WTC11 (cell line): ENCODE measurements around the gene FHOD1. TPM values are rescaled to one million over a fixed set of nuclear protein-coding genes. Genes with fewer than 3 reads are reported as not detected.

Experiments
- ATAC-seq: fragments of 200-7000 bp; cut with Tn5 transposase; 2 replicates; pipeline ENCODE4 v1.10.0; 2021; ENCODE audit warnings: mild to moderate bottlenecking, moderate library complexity
- CTCF ChIA-PET: fragments of 300-600 bp; sonication (Branson Sonifier 250); formaldehyde crosslinking; loops from one replicate; lab custom pipeline; 2021; ENCODE audit warnings: antibody characterized with exemption; lab: Charles Lee
- POLR2A ChIA-PET: fragments of 350-600 bp; sonication (Branson Sonifier 250); formaldehyde crosslinking; loops from one replicate; lab custom pipeline; 2021; ENCODE audit warnings: antibody characterized with exemption; lab: Charles Lee
- DNase-seq: peaks from one replicate; pipeline ENCODE4 v3.0.0; 2021; ENCODE audit warnings: low spot score
- H3K27ac Mint-ChIP-seq: 2 replicates; pipeline ENCODE4 v1.8.0; 2021; ENCODE audit warnings: mixed read lengths
- H3K27me3 Mint-ChIP-seq: 2 replicates; pipeline ENCODE4 v1.8.0; 2021; ENCODE audit warnings: low read depth, mild to moderate bottlenecking, moderate library complexity, mixed read lengths
- H3K36me3 Mint-ChIP-seq: 2 replicates; pipeline ENCODE4 v1.8.0; 2021; ENCODE audit warnings: mixed read lengths
- H3K4me1 Mint-ChIP-seq: 2 replicates; pipeline ENCODE4 v1.8.0; 2022; ENCODE audit warnings: mixed read lengths
- H3K4me3 Mint-ChIP-seq: 2 replicates; pipeline ENCODE4 v1.8.0; 2021; ENCODE audit warnings: mild to moderate bottlenecking, moderate library complexity, mixed read lengths
- H3K9me3 Mint-ChIP-seq: 2 replicates; pipeline ENCODE4 v1.8.0; 2021; ENCODE audit warnings: mixed read lengths
- CREB1 ChIP-seq: sonication (generic); formaldehyde crosslinking; IDR thresholded peaks from 2 replicates; pipeline ENCODE4 v1.8.0; 2023; ENCODE audit warnings: mild to moderate bottlenecking, missing genetic modification reagents
- EMX1 ChIP-seq: fragments of 250-450 bp; sonication (Bioruptor Pico); IDR thresholded peaks from 2 replicates; pipeline ENCODE4 v1.8.0; 2021; ENCODE audit warnings: mild to moderate bottlenecking
- FOXJ3 ChIP-seq: sonication (generic); formaldehyde crosslinking; IDR thresholded peaks from 2 replicates; pipeline ENCODE4 v1.9.0; 2021; ENCODE audit warnings: missing genetic modification reagents, mild to moderate bottlenecking, borderline replicate concordance
- KAT7 ChIP-seq: sonication (generic); formaldehyde crosslinking; IDR thresholded peaks from 2 replicates; pipeline ENCODE4 v1.8.1; 2023; ENCODE audit warnings: missing genetic modification reagents, mild to moderate bottlenecking, borderline replicate concordance
- ZNF121 ChIP-seq: sonication (generic); formaldehyde crosslinking; IDR thresholded peaks from 2 replicates; pipeline ENCODE4 v1.8.0; 2023; ENCODE audit warnings: missing genetic modification reagents
- total RNA-seq: library from RNA; stranded (reverse); gene quantifications from 3 replicates; pipeline ENCODE4 v1.2.3, GENCODE V29; 2021
- TF ChIP-seq, protein P1 (sequence below): sonication (generic); formaldehyde crosslinking; IDR thresholded peaks from 2 replicates; pipeline ENCODE4 v1.8.1; 2023; ENCODE audit warnings: mild to moderate bottlenecking, missing genetic modification reagents, moderate library complexity
- TF ChIP-seq, protein P2 (sequence below): fragments of 200-600 bp; IDR thresholded peaks from 2 replicates; pipeline ENCODE4 v1.8.0; 2022; ENCODE audit warnings: antibody characterized with exemption
- TF ChIP-seq, protein P3 (sequence below): sonication (generic); formaldehyde crosslinking; IDR thresholded peaks from 2 replicates; pipeline ENCODE4 v1.8.0; 2023; ENCODE audit warnings: missing genetic modification reagents, mild to moderate bottlenecking, borderline replicate concordance
- TF ChIP-seq, protein P4 (sequence below): fragments of 250-450 bp; sonication (Bioruptor Pico); IDR thresholded peaks from 2 replicates; pipeline ENCODE4 v1.9.0; 2021; ENCODE audit warnings: mild to moderate bottlenecking, borderline replicate concordance
- TF ChIP-seq, protein P5 (sequence below): sonication (generic); formaldehyde crosslinking; IDR thresholded peaks from 2 replicates; pipeline ENCODE4 v1.8.1; 2023; ENCODE audit warnings: mild to moderate bottlenecking, missing genetic modification reagents
- TF ChIP-seq, protein P6 (sequence below): fragments of 250-450 bp; sonication (Bioruptor Pico); IDR thresholded peaks from 2 replicates; pipeline ENCODE4 v1.9.0; 2021; ENCODE audit warnings: mild to moderate bottlenecking
- TF ChIP-seq, protein P7 (sequence below): sonication (generic); formaldehyde crosslinking; IDR thresholded peaks from 2 replicates; pipeline ENCODE4 v1.8.0; 2022; ENCODE audit warnings: mild to moderate bottlenecking, missing genetic modification reagents

FHOD1 gene
- total RNA-seq, 1 experiment from 2014 or later, result 81.3 TPM

DNA sequence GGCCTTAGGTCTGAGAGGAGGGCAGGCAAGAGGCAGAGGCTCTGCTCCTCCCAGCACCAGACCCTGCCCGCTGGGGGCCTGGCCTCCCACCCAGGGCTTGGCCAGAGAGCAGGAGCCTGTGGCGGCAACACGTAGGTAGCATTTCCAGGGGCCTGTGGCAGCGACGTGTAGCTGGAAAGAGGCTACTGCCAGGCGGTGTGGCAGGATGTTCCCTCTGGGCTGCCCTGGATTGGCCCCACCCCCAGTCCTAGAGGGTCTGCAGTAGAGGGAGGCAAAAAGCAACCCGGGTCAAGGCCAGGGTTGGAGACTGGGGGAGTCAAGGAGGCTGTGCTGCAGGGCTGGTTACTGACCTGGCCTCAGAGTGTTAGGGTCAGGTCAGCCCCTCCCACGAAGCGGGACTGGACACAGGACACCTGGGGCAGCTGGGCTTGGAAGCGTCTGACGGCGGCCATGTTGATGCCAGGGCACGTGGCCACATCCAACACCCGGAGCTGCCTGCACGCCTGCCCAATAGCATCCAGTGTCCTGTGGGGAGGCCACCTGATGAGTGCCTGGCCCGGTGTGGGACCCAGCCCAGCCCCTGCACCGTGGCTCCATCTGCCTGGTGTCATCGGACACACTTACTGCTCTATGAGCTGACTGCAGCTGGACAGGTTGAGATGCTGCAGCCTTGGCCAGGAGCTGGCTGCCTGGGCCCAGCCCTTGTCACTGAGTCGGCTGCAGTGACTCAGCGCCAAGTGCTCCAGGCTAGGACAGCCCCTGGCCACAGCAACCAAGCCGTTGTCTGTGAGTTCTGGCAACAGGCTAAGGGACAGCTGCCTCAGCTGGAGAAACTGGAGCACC is 39.8 kb downstream of the FHOD1 start:
- H3K27me3 Mint-ChIP-seq, result peaks cover 5% of the 10 kb centered on the region
- H3K36me3 Mint-ChIP-seq, result no peaks in the 10 kb centered on the region
- CTCF ChIA-PET, result interaction anchor here (1.7 to 9.1 kb wide), 2 partner anchors 9 to 247 kb away, joined by 4 to 65 read pairs; partner anchors contain the start of genes CES3 and ELMO3
- TF ChIP-seq, protein P1, sequence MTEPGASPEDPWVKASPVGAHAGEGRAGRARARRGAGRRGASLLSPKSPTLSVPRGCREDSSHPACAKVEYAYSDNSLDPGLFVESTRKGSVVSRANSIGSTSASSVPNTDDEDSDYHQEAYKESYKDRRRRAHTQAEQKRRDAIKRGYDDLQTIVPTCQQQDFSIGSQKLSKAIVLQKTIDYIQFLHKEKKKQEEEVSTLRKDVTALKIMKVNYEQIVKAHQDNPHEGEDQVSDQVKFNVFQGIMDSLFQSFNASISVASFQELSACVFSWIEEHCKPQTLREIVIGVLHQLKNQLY, result no peak
- TF ChIP-seq, protein P2, sequence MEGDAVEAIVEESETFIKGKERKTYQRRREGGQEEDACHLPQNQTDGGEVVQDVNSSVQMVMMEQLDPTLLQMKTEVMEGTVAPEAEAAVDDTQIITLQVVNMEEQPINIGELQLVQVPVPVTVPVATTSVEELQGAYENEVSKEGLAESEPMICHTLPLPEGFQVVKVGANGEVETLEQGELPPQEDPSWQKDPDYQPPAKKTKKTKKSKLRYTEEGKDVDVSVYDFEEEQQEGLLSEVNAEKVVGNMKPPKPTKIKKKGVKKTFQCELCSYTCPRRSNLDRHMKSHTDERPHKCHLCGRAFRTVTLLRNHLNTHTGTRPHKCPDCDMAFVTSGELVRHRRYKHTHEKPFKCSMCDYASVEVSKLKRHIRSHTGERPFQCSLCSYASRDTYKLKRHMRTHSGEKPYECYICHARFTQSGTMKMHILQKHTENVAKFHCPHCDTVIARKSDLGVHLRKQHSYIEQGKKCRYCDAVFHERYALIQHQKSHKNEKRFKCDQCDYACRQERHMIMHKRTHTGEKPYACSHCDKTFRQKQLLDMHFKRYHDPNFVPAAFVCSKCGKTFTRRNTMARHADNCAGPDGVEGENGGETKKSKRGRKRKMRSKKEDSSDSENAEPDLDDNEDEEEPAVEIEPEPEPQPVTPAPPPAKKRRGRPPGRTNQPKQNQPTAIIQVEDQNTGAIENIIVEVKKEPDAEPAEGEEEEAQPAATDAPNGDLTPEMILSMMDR, result no peak
- TF ChIP-seq, protein P3, sequence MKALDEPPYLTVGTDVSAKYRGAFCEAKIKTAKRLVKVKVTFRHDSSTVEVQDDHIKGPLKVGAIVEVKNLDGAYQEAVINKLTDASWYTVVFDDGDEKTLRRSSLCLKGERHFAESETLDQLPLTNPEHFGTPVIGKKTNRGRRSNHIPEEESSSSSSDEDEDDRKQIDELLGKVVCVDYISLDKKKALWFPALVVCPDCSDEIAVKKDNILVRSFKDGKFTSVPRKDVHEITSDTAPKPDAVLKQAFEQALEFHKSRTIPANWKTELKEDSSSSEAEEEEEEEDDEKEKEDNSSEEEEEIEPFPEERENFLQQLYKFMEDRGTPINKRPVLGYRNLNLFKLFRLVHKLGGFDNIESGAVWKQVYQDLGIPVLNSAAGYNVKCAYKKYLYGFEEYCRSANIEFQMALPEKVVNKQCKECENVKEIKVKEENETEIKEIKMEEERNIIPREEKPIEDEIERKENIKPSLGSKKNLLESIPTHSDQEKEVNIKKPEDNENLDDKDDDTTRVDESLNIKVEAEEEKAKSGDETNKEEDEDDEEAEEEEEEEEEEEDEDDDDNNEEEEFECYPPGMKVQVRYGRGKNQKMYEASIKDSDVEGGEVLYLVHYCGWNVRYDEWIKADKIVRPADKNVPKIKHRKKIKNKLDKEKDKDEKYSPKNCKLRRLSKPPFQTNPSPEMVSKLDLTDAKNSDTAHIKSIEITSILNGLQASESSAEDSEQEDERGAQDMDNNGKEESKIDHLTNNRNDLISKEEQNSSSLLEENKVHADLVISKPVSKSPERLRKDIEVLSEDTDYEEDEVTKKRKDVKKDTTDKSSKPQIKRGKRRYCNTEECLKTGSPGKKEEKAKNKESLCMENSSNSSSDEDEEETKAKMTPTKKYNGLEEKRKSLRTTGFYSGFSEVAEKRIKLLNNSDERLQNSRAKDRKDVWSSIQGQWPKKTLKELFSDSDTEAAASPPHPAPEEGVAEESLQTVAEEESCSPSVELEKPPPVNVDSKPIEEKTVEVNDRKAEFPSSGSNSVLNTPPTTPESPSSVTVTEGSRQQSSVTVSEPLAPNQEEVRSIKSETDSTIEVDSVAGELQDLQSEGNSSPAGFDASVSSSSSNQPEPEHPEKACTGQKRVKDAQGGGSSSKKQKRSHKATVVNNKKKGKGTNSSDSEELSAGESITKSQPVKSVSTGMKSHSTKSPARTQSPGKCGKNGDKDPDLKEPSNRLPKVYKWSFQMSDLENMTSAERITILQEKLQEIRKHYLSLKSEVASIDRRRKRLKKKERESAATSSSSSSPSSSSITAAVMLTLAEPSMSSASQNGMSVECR (CRISPR knock-in tag), result no peak
- 0 out of 2 replicates have a peak, but pooled peaks have one; percentile 13 for TF ChIP-seq ZNF121 (CRISPR knock-in tag)
- no peak overlapping the region for H3K27ac Mint-ChIP-seq
- H3K4me1 Mint-ChIP-seq, result no peaks in the 10 kb centered on the region
- POLR2A ChIA-PET, result interaction anchor here (0.6 to 1.7 kb wide), 3 partner anchors 9 to 19 kb away, joined by 3 to 8 read pairs (median 7); partner anchors contain the start of genes ELMO3 and TMEM208
- ATAC-seq (peak; percentile 28), DNase-seq (no peak)
- H3K4me3 Mint-ChIP-seq, result no peak overlapping the region
- H3K9me3 Mint-ChIP-seq, result no peaks in the 10 kb centered on the region

DNA sequence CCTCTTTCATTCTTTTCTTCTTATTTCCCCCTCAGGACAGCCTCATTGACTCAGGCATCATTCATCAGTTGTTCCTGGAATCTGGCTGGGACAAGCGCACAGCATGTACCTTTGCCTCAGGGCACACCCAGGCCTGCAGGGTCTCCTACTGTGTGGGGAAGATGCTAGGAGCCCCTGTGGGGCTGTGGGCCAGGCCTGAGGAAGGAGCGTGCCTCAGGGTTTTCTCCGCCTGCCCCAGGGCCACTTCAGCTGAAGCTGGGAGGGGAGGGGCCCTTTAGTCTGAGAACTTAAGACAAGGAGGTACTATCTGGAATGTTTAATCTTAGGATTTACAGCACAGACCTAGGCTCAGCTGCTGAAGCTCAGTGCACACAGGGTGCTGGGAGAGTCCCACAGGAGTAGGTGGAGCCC is 40.4 kb downstream of the FHOD1 start:
- ATAC-seq (no peak), DNase-seq (no peak)
- Mint-ChIP-seq H3K36me3 (no peaks in the 10 kb centered on the region), H3K4me1 (no peaks in the 10 kb centered on the region), H3K4me3 (no peak overlapping the region), H3K9me3 (no peaks in the 10 kb centered on the region), H3K27me3 (peaks cover 4% of the 10 kb centered on the region), H3K27ac (no peak overlapping the region)
- CTCF ChIA-PET, result interaction anchor here (1.0 to 9.1 kb wide), 3 partner anchors 8 to 246 kb away, joined by 3 to 65 read pairs (median 4); partner anchors contain the start of genes CES3, ELMO3 and FHOD1
- POLR2A ChIA-PET, result interaction anchor here (0.7 kb wide), 1 partner anchor 8 kb away, joined by 3 read pairs; the partner anchor contains the start of gene ELMO3
- TF ChIP-seq KAT7 (CRISPR knock-in tag) (no peak), EMX1 (CRISPR knock-in tag) (no peak), FOXJ3 (CRISPR knock-in tag) (no peak), CREB1 (CRISPR knock-in tag) (no peak)
- TF ChIP-seq, protein P4, sequence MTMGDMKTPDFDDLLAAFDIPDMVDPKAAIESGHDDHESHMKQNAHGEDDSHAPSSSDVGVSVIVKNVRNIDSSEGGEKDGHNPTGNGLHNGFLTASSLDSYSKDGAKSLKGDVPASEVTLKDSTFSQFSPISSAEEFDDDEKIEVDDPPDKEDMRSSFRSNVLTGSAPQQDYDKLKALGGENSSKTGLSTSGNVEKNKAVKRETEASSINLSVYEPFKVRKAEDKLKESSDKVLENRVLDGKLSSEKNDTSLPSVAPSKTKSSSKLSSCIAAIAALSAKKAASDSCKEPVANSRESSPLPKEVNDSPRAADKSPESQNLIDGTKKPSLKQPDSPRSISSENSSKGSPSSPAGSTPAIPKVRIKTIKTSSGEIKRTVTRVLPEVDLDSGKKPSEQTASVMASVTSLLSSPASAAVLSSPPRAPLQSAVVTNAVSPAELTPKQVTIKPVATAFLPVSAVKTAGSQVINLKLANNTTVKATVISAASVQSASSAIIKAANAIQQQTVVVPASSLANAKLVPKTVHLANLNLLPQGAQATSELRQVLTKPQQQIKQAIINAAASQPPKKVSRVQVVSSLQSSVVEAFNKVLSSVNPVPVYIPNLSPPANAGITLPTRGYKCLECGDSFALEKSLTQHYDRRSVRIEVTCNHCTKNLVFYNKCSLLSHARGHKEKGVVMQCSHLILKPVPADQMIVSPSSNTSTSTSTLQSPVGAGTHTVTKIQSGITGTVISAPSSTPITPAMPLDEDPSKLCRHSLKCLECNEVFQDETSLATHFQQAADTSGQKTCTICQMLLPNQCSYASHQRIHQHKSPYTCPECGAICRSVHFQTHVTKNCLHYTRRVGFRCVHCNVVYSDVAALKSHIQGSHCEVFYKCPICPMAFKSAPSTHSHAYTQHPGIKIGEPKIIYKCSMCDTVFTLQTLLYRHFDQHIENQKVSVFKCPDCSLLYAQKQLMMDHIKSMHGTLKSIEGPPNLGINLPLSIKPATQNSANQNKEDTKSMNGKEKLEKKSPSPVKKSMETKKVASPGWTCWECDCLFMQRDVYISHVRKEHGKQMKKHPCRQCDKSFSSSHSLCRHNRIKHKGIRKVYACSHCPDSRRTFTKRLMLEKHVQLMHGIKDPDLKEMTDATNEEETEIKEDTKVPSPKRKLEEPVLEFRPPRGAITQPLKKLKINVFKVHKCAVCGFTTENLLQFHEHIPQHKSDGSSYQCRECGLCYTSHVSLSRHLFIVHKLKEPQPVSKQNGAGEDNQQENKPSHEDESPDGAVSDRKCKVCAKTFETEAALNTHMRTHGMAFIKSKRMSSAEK (CRISPR knock-in tag), result no peak
- TF ChIP-seq, protein P5, sequence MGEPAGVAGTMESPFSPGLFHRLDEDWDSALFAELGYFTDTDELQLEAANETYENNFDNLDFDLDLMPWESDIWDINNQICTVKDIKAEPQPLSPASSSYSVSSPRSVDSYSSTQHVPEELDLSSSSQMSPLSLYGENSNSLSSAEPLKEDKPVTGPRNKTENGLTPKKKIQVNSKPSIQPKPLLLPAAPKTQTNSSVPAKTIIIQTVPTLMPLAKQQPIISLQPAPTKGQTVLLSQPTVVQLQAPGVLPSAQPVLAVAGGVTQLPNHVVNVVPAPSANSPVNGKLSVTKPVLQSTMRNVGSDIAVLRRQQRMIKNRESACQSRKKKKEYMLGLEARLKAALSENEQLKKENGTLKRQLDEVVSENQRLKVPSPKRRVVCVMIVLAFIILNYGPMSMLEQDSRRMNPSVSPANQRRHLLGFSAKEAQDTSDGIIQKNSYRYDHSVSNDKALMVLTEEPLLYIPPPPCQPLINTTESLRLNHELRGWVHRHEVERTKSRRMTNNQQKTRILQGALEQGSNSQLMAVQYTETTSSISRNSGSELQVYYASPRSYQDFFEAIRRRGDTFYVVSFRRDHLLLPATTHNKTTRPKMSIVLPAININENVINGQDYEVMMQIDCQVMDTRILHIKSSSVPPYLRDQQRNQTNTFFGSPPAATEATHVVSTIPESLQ (CRISPR knock-in tag), result no peak
- TF ChIP-seq, protein P6, sequence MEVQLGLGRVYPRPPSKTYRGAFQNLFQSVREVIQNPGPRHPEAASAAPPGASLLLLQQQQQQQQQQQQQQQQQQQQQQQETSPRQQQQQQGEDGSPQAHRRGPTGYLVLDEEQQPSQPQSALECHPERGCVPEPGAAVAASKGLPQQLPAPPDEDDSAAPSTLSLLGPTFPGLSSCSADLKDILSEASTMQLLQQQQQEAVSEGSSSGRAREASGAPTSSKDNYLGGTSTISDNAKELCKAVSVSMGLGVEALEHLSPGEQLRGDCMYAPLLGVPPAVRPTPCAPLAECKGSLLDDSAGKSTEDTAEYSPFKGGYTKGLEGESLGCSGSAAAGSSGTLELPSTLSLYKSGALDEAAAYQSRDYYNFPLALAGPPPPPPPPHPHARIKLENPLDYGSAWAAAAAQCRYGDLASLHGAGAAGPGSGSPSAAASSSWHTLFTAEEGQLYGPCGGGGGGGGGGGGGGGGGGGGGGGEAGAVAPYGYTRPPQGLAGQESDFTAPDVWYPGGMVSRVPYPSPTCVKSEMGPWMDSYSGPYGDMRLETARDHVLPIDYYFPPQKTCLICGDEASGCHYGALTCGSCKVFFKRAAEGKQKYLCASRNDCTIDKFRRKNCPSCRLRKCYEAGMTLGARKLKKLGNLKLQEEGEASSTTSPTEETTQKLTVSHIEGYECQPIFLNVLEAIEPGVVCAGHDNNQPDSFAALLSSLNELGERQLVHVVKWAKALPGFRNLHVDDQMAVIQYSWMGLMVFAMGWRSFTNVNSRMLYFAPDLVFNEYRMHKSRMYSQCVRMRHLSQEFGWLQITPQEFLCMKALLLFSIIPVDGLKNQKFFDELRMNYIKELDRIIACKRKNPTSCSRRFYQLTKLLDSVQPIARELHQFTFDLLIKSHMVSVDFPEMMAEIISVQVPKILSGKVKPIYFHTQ (CRISPR knock-in tag), result no peak
- TF ChIP-seq, protein P7, sequence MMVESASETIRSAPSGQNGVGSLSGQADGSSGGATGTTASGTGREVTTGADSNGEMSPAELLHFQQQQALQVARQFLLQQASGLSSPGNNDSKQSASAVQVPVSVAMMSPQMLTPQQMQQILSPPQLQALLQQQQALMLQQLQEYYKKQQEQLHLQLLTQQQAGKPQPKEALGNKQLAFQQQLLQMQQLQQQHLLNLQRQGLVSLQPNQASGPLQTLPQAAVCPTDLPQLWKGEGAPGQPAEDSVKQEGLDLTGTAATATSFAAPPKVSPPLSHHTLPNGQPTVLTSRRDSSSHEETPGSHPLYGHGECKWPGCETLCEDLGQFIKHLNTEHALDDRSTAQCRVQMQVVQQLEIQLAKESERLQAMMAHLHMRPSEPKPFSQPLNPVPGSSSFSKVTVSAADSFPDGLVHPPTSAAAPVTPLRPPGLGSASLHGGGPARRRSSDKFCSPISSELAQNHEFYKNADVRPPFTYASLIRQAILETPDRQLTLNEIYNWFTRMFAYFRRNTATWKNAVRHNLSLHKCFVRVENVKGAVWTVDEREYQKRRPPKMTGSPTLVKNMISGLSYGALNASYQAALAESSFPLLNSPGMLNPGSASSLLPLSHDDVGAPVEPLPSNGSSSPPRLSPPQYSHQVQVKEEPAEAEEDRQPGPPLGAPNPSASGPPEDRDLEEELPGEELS, result no peak
